Activated CD8-positive, alpha-beta memory T cell treated with anti-CD3 and anti-CD28 coated beads for 48 hours (primary cell): ENCODE measurements around the gene PI4KB.

Experiments
- DNase-seq, 3 experiments: peaks; one replicate each; pipeline ENCODE4 v3.0.0-alpha.2; 2020; ENCODE audit warnings: low read depth in 2 of 3, low spot score in 2 of 3

PI4KB gene

GRCh38 chr1:151312826-151313225 is 14.4 kb downstream of the PI4KB start:
- no peak for DNase-seq

DNA sequence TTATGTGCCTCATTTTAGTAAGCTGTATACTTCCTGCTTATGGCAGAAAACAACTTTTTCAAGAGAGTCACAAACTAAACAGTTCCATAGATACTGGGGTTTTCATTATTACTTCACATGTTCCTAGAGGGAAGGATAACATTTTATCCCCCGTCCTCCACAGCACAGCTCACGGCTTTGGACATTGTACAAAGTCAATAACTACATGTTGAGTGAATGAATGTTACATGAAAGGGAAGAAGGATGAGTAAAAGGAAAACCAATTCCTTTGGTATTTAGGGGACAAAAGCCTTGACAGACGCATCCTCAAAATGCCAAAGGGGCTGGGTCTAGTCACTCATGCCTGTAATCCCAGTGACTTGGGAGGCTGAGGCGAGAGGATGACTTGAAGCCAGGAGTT is 14.8 kb downstream of the PI4KB start:
- no peak for DNase-seq

- peak in 2 of 3 experiments; percentile 42 to 67 for DNase-seq
Observed at GRCh38 chr1:151311589-151312331, 15.5 kb downstream of the PI4KB start.

DNA sequence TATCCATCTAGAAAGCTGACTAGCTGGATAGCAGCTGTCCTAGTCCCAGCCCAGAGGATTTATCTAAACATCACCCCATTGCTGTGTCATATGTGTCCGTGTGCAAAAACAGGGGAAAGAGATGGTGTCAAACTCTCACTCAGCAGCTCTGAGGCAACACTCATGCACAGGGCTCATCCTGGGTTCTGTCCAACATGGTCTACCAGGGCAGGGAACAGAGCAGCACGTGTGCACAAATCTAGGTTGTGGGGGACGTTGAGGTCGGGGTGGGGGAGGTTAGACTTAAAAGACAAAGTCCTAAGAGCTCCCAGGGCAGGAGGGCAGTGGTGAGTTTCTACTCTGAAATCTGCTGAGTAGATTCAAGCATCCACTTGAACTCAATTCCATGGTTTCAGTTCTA is 16.2 kb downstream of the PI4KB start:
- no peak for DNase-seq

DNA sequence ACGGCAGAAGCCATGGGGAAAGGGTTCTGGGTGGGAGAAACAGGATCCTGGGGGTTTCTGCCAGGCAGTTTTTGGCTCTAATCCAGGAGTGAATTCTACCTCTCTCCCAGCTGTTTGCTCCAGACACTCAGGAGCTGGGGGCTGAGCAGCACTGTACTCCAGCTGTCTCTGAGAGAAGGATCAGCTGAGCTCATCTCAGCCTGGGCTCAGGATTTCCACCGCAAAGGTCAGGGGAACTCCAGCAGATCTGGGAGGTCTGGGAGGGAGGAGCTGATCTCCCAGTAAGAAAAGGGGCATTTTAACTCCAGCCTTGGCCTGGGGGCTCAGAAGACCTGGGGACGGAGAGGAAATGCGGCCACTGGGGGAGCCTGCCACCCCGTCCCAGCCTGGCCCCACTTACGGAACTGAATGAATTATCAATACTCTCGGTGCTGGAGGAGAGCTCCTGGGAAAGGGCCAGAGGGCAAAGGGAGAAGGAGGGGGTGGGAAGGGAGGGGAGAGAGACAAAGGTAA is 17.3 kb downstream of the PI4KB start:
- DNase-seq: no peak

DNA sequence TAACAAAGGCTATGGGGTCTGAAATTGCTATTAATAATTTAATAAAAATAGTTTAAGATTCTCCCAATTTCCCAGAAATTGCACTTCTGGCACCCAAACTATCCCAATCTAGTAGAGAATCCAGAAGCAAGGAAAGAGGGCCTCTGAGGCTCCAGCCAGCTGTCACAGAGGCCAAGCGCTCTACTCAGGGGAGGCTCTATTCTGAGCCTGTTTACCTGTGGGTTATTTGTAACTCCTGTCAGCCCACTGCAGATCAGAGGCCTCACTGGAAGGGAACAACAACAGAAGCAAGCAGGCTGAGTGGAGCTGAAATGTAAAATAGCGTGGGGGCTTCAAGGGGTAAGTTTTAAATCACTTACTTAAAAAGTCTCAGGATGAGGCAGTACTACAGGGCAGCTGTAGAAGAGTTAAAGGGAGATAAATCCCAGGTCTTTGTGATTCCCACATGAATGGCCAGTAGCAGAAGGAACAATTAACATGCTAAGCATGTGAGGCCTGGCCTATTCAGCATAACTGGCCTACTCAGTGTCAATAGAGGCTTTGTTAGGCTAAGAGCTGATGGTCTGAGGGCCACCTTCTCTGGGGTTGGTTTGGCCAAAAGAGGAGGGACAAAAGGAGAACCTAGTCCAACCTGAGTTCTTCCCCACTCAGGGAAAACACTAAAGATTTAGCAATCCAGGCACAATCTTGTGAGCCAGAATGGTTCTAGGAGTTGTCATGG is 32.3 kb downstream of the PI4KB start:
- DNase-seq: no peak

DNA sequence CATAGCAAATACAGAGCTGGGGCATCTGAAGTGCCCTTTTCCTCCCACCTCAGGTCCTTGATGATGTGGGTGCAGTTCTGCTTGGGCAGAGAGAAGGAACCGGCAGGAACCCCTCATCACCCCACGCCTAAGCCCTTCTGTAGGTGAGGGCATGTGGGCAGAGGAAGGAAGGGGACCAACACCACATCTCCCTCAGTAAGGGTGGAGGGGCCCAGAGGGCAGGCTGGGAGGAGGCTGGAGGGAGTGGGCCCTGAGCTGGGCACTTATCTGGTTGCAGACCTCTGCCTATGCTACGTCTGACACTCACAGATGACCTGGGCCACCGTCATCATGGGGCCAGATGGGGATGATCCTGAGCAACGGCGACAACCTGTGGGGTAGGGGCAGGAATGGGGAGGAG is 34.1 kb downstream of the PI4KB start:
- DNase-seq: no peak

GRCh38 chr1:151292207-151293030 is 34.8 kb downstream of the PI4KB start:
- DNase-seq: no peak

DNA sequence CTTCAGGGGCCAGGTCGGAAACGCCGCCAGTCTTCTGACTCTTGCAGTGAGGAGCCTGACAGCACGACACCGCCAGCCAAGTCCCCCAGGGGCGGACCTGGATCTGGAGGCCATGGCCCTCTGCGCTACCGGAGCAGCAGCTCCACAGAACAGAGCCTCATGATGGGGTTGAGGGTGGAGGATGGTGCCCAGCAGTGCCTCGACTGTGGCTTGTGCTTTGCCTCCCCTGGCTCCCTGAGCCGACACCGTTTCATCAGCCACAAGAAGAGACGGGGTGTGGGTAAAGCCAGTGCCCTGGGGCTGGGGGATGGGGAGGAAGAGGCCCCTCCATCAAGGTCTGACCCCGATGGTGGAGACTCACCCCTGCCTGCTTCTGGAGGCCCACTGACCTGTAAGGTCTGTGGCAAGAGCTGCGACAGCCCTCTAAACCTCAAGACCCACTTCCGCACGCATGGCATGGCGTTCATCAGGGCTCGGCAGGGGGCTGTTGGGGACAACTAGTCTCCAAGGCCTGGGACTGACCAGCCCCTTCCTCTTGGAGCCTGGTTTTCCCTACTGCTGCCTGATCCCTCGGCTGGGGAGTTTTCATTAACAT is 36.4 kb downstream of the PI4KB start:
- no peak for DNase-seq

GRCh38 chr1:151289991-151290708 is 37.1 kb downstream of the PI4KB start:
- DNase-seq: no peak

GRCh38 chr1:151289080-151289935 is 37.9 kb downstream of the PI4KB start:
- DNase-seq: no peak

DNA sequence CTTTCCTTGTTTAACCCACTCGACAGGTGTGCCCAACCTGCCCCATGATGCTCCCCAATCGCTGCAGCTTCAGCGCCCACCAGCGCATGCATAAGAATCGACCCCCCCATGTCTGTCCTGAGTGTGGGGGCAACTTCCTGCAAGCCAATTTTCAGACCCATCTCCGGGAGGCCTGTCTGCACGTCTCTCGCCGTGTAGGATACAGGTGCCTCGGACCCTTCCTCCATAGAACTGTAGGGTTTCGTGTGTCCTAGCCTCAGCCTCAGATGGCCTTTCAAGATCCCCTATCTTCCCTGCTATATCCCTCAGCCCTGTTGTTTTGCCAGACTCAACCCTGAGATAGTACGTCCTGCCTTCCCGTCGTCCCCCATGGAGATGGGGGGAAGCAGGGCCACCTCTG is 38.7 kb downstream of the PI4KB start:
- no peak for DNase-seq

- DNase-seq: no peak
Observed at GRCh38 chr1:151287767-151288500, 39.3 kb downstream of the PI4KB start.

- DNase-seq: no peak
Observed at GRCh38 chr1:151287341-151287699, 39.9 kb downstream of the PI4KB start.

- DNase-seq: no peak
Observed at GRCh38 chr1:151286619-151287340, 40.4 kb downstream of the PI4KB start.

DNA sequence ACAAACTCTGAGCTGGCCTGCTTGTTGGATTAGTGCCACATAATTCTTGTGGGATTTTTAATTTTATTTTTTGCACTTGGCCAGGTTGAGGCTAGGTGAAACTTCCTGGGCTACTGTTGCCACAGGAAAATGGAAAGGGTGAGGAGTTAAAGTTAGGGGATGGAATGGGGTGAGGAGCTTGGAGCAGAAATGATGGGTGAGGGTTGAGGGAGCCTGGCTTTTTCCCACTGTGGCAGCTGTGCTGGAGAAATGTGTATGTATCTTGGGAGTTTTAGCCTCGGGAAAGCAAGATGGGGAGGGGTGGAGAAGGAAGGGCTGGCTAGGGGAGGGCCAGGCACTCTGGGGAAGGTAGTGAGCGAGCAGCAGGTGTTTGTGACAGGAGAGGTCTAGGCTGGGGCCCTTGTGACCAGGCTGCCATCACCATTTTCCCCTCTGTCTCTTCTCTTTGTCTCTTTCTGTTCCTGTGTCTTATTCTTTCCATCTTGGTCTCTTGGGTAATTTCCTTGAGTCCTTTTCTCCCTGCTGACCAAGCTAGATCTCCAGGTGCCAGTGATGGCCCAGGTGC is 43.1 kb downstream of the PI4KB start:
- no peak for DNase-seq

GRCh38 chr1:151282883-151283725 is 44.1 kb downstream of the PI4KB start:
- DNase-seq: no peak
